Measurements from ENCODE around the gene ZNF821.

GRCh38 chr16:71878911-71879310 is 5.1 kb downstream of the ZNF821 start:
- no peak for TF ChIP-seq RAD21 (IDR thresholded peaks at IDR 0.05; ENCODE audit: low read length)
- TF ChIP-seq CTCF (IDR thresholded peaks at IDR 0.05): no peak
- TF ChIP-seq ZBTB33 (IDR thresholded peaks at IDR 0.05; ENCODE audit: borderline replicate concordance, low read depth): no peak
- no peak for TF ChIP-seq EP300 (IDR thresholded peaks at IDR 0.05; ENCODE audit: borderline replicate concordance in 1 of 2, low read depth in 1 of 2, low read length in 1 of 2)
- no peak for TF ChIP-seq CHD2 (IDR thresholded peaks at IDR 0.05; ENCODE audit: low read length, partially characterized antibody)
- TF ChIP-seq YY1 (IDR thresholded peaks at IDR 0.05; ENCODE audit: low read depth): no peak
- TF ChIP-seq RXRA (IDR thresholded peaks at IDR 0.05; ENCODE audit: borderline replicate concordance, low read depth): no peak

Measured in SK-N-SH (cell line).